HL-60 (cell line): ENCODE measurements around the gene TGFBR1.

ENCODE experiments used
- GABPA ChIP-seq: IDR thresholded peaks from 2 replicates; pipeline ENCODE4 v1.6.1; 2012; ENCODE audit warnings: low read depth
- POLR2AphosphoS5 ChIP-seq: IDR thresholded peaks from 2 replicates; pipeline ENCODE4 v1.6.1; 2012; ENCODE audit warnings: low read depth
- TF ChIP-seq, protein P1 (sequence below): IDR thresholded peaks from one replicate; pipeline ENCODE4 v1.5.1; 2011; ENCODE audit warnings: low read length, control low read depth, inconsistent platforms; ENCODE audit not compliant: insufficient read depth

DNA sequence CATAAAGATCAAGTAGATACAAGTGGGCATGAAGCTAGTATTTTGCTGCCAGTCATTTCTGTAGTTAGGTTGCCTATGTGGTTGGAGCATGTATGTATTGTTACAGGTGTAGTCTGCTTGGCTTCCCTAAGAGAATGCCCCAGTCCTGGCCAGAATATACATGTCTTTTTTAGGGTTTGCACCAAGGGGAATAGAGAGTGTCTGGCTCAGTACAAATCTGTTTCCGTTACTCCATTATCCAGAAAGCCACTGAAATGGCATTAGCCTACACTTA lies 23.2 kb downstream of the TGFBR1 start:
- TF ChIP-seq, protein P1, sequence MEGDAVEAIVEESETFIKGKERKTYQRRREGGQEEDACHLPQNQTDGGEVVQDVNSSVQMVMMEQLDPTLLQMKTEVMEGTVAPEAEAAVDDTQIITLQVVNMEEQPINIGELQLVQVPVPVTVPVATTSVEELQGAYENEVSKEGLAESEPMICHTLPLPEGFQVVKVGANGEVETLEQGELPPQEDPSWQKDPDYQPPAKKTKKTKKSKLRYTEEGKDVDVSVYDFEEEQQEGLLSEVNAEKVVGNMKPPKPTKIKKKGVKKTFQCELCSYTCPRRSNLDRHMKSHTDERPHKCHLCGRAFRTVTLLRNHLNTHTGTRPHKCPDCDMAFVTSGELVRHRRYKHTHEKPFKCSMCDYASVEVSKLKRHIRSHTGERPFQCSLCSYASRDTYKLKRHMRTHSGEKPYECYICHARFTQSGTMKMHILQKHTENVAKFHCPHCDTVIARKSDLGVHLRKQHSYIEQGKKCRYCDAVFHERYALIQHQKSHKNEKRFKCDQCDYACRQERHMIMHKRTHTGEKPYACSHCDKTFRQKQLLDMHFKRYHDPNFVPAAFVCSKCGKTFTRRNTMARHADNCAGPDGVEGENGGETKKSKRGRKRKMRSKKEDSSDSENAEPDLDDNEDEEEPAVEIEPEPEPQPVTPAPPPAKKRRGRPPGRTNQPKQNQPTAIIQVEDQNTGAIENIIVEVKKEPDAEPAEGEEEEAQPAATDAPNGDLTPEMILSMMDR: no peak
- TF ChIP-seq POLR2AphosphoS5: no peak
- TF ChIP-seq GABPA: no peak
